AG04450 (cell line): ENCODE data around the gene SCUBE3. TPM values are rescaled to one million over a fixed set of nuclear protein-coding genes. Genes with fewer than 3 reads are reported as not detected.

Experiments
- CTCF ChIA-PET: fragments of 300-600, 350-600 bp; formaldehyde crosslinking; extraction: SDS; loops from one replicate; lab custom pipeline; 2022; ENCODE audit warnings: antibody characterized with exemption, inconsistent platforms; lab: Charles Lee
- POLR2A ChIA-PET: fragments of 350-600 bp; formaldehyde crosslinking; extraction: SDS; loops from one replicate; lab custom pipeline; 2021; ENCODE audit warnings: antibody characterized with exemption, inconsistent platforms; lab: Yijun Ruan, JAX
- DNase-seq: peaks from one replicate; pipeline ENCODE4 v3.0.0-alpha.2; 2011; ENCODE audit warnings: low read depth, low spot score
- H3K27ac ChIP-seq: one replicate; pipeline ENCODE4 v1.5.1; 2012; ENCODE audit warnings: low read depth, low read length, control low read depth
- H3K27me3 ChIP-seq: one replicate; pipeline ENCODE4 v1.6.0; 2012; ENCODE audit warnings: low read length; ENCODE audit not compliant: control insufficient read depth, insufficient read depth
- H3K4me3 ChIP-seq: 2 replicates; pipeline ENCODE4 v1.5.1; 2011; ENCODE audit warnings: mild to moderate bottlenecking, low read depth, low read length, control low read depth
- H3K9me3 ChIP-seq: 2 replicates; pipeline ENCODE4 v1.5.1; 2012; ENCODE audit warnings: low read length; ENCODE audit not compliant: control insufficient read depth, insufficient read depth
- polyA plus RNA-seq: library from polyadenylated mRNA; depleted of rRNA; stranded (reverse); fragments of >200 nt; gene quantifications from 2 replicates; pipeline ENCODE4 v1.2.3, GENCODE V29; 2011
- TF ChIP-seq, protein P1 (sequence below): IDR thresholded peaks from 2 replicates; pipeline ENCODE4 v1.5.1; 2011; ENCODE audit warnings: low read depth, low read length, control low read depth, inconsistent platforms

The SCUBE3 gene
- polyA plus RNA-seq, 1 experiment = 6.7 TPM

DNA sequence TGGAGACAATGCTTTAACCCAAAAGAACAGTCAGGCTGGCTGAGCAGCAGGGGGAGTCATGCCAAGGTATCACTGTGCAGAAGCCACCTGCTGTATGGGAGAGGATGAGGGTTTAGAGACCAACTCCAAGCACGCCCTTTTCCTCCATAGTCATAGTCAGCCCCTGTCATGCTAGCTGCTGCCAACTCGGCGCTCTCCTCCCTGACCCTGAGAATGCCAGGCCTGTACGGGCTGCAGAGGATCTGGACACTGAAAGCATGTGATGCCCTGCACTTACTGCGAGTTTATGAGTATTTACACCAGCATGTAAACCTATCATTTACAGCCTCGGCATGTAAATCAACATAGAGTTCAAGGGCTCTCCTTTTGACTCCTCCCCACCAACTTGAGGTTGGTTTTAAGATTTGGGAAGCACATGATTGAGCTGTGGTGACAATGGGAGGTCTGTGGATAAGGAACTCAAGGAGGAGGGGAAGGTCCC lies 11.7 kb upstream of the SCUBE3 start:
- CTCF ChIA-PET = interaction anchor here (0.9 kb wide), 1 partner anchor 16 kb away, joined by 3 read pairs; no protein-coding TSS in a partner anchor
- H3K4me3 ChIP-seq = no peak overlapping the region
- H3K9me3 ChIP-seq = no peaks in the 10 kb centered on the region
- TF ChIP-seq, protein P1, sequence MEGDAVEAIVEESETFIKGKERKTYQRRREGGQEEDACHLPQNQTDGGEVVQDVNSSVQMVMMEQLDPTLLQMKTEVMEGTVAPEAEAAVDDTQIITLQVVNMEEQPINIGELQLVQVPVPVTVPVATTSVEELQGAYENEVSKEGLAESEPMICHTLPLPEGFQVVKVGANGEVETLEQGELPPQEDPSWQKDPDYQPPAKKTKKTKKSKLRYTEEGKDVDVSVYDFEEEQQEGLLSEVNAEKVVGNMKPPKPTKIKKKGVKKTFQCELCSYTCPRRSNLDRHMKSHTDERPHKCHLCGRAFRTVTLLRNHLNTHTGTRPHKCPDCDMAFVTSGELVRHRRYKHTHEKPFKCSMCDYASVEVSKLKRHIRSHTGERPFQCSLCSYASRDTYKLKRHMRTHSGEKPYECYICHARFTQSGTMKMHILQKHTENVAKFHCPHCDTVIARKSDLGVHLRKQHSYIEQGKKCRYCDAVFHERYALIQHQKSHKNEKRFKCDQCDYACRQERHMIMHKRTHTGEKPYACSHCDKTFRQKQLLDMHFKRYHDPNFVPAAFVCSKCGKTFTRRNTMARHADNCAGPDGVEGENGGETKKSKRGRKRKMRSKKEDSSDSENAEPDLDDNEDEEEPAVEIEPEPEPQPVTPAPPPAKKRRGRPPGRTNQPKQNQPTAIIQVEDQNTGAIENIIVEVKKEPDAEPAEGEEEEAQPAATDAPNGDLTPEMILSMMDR = no peak
- H3K27ac ChIP-seq = no peak overlapping the region
- POLR2A ChIA-PET = no interaction called here
- DNase-seq = no peak
- peaks cover 14% of the 10 kb centered on the region for H3K27me3 ChIP-seq

DNA sequence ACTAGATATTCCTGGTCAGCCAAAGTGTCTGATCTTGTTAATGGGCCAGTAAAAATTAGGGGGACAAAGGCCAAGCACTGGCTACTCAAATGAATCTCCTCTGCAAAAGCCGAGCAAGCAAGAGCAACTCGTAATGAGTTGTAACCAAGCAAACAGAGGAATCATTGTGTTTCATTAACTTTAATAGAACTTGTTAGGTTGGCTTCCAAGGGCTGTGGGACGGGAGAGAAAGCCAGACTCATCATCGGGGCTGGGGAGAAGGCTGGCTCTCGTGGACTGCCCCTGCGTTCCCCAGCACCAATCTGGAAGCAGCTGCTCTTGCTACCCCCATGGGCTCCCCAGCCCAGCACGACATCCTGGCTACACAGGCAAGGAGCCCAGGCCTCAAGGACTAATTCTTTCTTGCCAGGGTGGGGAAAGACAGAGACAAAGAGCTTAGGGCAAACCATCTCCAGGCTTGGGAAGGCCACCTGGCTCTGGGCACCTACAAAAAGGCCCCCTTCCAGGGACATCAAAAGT lies 10.5 kb upstream of the SCUBE3 start:
- ChIA-PET CTCF (interaction anchor here (2.1 to 6.0 kb wide), 6 partner anchors 14 to 217 kb away, joined by 5 to 51 read pairs (median 30); no protein-coding TSS in a partner anchor), POLR2A (no interaction called here)
- Histone ChIP-seq H3K4me3 (no peak overlapping the region), H3K9me3 (no peaks in the 10 kb centered on the region), H3K27me3 (peaks cover 18% of the 10 kb centered on the region), H3K27ac (no peak overlapping the region)
- TF ChIP-seq, protein P1 = no peak
- no peak for DNase-seq

DNA sequence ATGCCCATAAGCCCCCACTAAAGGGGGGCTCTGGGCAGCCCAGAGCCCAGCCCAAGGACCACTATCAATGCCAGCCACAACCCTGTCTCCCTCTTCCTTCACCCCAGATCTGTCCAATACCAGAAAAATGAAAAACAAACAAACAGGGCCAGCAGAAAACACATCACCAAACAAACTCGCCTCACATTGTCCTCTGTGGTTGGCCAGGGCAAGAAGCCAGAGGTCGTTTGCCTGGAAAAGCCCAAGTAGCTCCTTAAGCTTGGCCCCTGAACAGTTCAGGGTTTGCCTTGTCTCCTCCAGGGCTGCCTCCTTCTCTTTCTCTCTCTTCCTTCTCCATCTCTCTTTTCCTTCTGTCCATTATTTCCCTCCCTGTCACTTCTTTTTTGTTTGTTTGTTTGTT lies 10.1 kb upstream of the SCUBE3 start:
- CTCF ChIA-PET = interaction anchor here (0.8 to 6.0 kb wide), 10 partner anchors 9 to 218 kb away, joined by 3 to 51 read pairs (median 24); no protein-coding TSS in a partner anchor
- Histone ChIP-seq H3K27me3 (peaks cover 21% of the 10 kb centered on the region), H3K4me3 (no peak overlapping the region), H3K9me3 (no peaks in the 10 kb centered on the region), H3K27ac (no peak overlapping the region)
- DNase-seq = no peak
- TF ChIP-seq, protein P1 = no peak
- POLR2A ChIA-PET = no interaction called here

DNA sequence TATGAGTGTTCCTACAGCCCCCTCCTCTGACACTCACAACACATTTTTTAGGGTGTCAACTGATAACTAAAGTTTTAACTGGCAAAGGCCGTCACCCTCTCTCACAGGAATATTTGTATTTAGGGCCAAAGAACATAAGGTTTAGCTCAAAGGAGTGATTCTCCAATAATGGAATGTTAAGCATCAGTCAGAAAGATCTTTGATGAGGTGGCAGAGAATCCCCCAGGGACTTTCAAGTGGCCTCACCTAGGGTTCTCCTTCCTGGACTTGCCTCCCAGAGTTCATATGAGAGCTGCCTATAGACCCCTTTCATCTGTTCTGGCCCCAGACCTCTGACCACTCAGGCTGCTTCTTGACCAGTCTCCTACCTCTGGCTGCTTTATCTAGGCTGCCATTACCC lies 7.4 kb upstream of the SCUBE3 start:
- ChIA-PET POLR2A (interaction anchor here (0.8 kb wide), 1 partner anchor 53 kb away, joined by 4 read pairs; the partner anchor contains the start of gene ZNF76), CTCF (interaction anchor here (0.6 to 6.0 kb wide), 16 partner anchors 10 to 1007 kb away, joined by 3 to 51 read pairs (median 12); no protein-coding TSS in a partner anchor)
- no peak for DNase-seq
- no peak overlapping the region for H3K4me3 ChIP-seq
- no peaks in the 10 kb centered on the region for H3K9me3 ChIP-seq
- TF ChIP-seq, protein P1 = no peak
- H3K27me3 ChIP-seq = peaks cover 26% of the 10 kb centered on the region
- no peak overlapping the region for H3K27ac ChIP-seq

DNA sequence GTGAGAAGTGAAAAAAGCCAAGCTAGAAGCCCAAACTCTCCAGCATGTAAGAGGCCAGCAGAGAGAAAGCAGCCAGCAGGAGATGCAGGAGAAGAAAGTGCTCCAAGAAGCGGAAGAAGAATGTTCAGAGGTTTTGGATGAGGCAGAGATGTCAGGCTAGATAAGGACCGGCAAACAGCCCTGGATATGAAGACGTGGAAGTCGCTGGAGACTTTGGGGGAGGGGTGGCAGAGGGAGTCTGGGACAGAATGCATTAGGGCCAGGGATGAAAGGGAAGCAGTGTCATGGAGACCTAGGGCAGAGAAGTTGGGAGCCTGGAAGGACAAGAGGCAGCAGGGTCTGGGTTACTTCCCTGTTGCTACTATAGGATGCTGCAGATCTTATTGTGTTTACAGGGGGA lies 5.3 kb upstream of the SCUBE3 start:
- DNase-seq = no peak
- POLR2A ChIA-PET = no interaction called here
- CTCF ChIA-PET = interaction anchor here (0.6 to 6.0 kb wide), 6 partner anchors 10 to 1437 kb away, joined by 3 to 51 read pairs (median 8); no protein-coding TSS in a partner anchor
- H3K4me3 ChIP-seq = no peak overlapping the region
- TF ChIP-seq, protein P1 = no peak
- H3K9me3 ChIP-seq = no peaks in the 10 kb centered on the region
- H3K27ac ChIP-seq = no peak overlapping the region
- peaks cover 40% of the 10 kb centered on the region for H3K27me3 ChIP-seq
